OCI-LY1 (cell line): Measurements from ENCODE around the gene NOVA1.

ENCODE experiments used
- EZH2 ChIP-seq: fragments of 200-600 bp; sonication (generic), shearing (Covaris generic); IDR thresholded peaks from 2 replicates; pipeline ENCODE4 v1.8.0; 2017; ENCODE audit warnings: borderline replicate concordance, mixed run types, mild to moderate bottlenecking, antibody characterized with exemption, low read length, moderate library complexity, mixed read lengths
- TF ChIP-seq, protein P1 (sequence below): fragments of 200-600 bp; sonication (generic), shearing (Covaris generic); IDR thresholded peaks from 2 replicates; pipeline ENCODE4 v1.5.1; 2017; ENCODE audit warnings: mild to moderate bottlenecking, antibody characterized with exemption, low read length, moderate library complexity, mixed read lengths

DNA sequence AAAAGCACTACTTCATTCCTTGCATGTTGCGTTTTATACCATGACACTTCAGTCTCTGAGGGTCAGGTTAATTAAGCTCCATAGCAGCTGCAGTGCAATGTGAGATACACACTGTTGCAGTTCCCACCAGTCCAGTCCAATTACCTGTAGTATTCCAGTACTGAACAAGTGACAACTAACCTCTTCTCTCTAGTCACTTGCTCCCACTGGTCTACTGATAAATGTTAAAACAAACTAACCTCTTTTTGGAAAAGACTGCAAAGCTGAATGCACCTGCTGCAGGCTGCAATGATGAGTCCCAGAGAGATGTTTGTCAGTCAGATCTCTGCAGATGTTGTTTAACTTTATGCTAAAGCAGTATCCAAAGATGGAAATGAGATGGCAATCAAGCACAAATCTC is 7.9 kb downstream of the NOVA1 start:
- TF ChIP-seq, protein P1, sequence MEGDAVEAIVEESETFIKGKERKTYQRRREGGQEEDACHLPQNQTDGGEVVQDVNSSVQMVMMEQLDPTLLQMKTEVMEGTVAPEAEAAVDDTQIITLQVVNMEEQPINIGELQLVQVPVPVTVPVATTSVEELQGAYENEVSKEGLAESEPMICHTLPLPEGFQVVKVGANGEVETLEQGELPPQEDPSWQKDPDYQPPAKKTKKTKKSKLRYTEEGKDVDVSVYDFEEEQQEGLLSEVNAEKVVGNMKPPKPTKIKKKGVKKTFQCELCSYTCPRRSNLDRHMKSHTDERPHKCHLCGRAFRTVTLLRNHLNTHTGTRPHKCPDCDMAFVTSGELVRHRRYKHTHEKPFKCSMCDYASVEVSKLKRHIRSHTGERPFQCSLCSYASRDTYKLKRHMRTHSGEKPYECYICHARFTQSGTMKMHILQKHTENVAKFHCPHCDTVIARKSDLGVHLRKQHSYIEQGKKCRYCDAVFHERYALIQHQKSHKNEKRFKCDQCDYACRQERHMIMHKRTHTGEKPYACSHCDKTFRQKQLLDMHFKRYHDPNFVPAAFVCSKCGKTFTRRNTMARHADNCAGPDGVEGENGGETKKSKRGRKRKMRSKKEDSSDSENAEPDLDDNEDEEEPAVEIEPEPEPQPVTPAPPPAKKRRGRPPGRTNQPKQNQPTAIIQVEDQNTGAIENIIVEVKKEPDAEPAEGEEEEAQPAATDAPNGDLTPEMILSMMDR: no peak
- TF ChIP-seq EZH2: no peak
